ENCODE data around the gene DOCK2. TPM values are rescaled to one million over a fixed set of nuclear protein-coding genes. Genes with fewer than 3 reads are reported as not detected.
"Not testable (repeated sequence)": the region's sequence is repeated elsewhere in the genome, so short reads cannot be mapped to it uniquely, and the experiment has no call there.

DOCK2 gene
- total and polyA plus RNA-seq, 4 donors = 1.6 to 53.7 (median 21.6) TPM

GRCh38 chr5:169662451-169662850 lies 25.4 kb downstream of the DOCK2 start:
- H3K9me3 ChIP-seq (ENCODE audit: control insufficient read depth, low read length); H3K4me1 ChIP-seq (ENCODE audit: control insufficient read depth in 1 of 2, insufficient read depth in 2 of 2, low read length in 2 of 2); H3K36me3 ChIP-seq (ENCODE audit: control insufficient read depth in 1 of 2, insufficient read depth in 2 of 2, low read length in 1 of 2); H3K4me3 ChIP-seq (ENCODE audit: low read length in 2 of 2); ATAC-seq (ENCODE audit: low FRiP score); H3K27ac ChIP-seq (ENCODE audit: low read depth in 1 of 2, low read length in 2 of 2); DNase-seq; intact Hi-C loops (cut with DNase I); H3K27me3 ChIP-seq (ENCODE audit: control insufficient read depth in 1 of 2, insufficient read depth in 2 of 2, low read length in 1 of 2): not testable (repeated sequence)
- 75 to 81% methylated on average over 3 of the region's 3 CpGs for WGBS, 2 donors

GRCh38 chr5:169663537-169663936 lies 26.5 kb downstream of the DOCK2 start:
- no peak for DNase-seq
- H3K4me3 ChIP-seq (ENCODE audit: low read length in 2 of 2) = no peak overlapping the region
- H3K27ac ChIP-seq (ENCODE audit: low read depth in 1 of 2, low read length in 2 of 2) = no peak overlapping the region
- no peak for ATAC-seq (ENCODE audit: low FRiP score)
- no peaks in the 10 kb centered on the region for H3K36me3 ChIP-seq (ENCODE audit: control insufficient read depth in 1 of 2, insufficient read depth in 2 of 2, low read length in 1 of 2)
- no peaks in the 10 kb centered on the region for H3K27me3 ChIP-seq (ENCODE audit: control insufficient read depth in 1 of 2, insufficient read depth in 2 of 2, low read length in 1 of 2)
- peaks cover 0 to 1% of the 10 kb centered on the region in 2 donors for H3K4me1 ChIP-seq (ENCODE audit: control insufficient read depth in 1 of 2, insufficient read depth in 2 of 2, low read length in 2 of 2)
- intact Hi-C loops (cut with DNase I) = no loop called here
- no peaks in the 10 kb centered on the region for H3K9me3 ChIP-seq (ENCODE audit: control insufficient read depth, low read length)
- 51 to 57% methylated on average over 1 of the region's 1 CpG for WGBS, 2 donors

- Histone ChIP-seq H3K27ac (ENCODE audit: low read depth in 1 of 2, low read length in 2 of 2) (no peak overlapping the region), H3K9me3 (ENCODE audit: control insufficient read depth, low read length) (no peaks in the 10 kb centered on the region), H3K36me3 (ENCODE audit: control insufficient read depth in 1 of 2, insufficient read depth in 2 of 2, low read length in 1 of 2) (no peaks in the 10 kb centered on the region), H3K27me3 (ENCODE audit: control insufficient read depth in 1 of 2, insufficient read depth in 2 of 2, low read length in 1 of 2) (no peaks in the 10 kb centered on the region), H3K4me3 (ENCODE audit: low read length in 2 of 2) (no peak overlapping the region), H3K4me1 (ENCODE audit: control insufficient read depth in 1 of 2, insufficient read depth in 2 of 2, low read length in 2 of 2) (no peaks in the 10 kb centered on the region)
- 53 to 65% methylated on average over 4 of the region's 4 CpGs for WGBS, 2 donors
- ATAC-seq (ENCODE audit: low FRiP score) (no peak), DNase-seq (no peak)
- intact Hi-C loops (cut with DNase I) = no loop called here
Measured at GRCh38 chr5:169666365-169666764, 29.3 kb downstream of the DOCK2 start.

- no peaks in the 10 kb centered on the region for H3K9me3 ChIP-seq (ENCODE audit: control insufficient read depth, low read length)
- ATAC-seq (ENCODE audit: low FRiP score) (no peak), DNase-seq (no peak)
- intact Hi-C loops (cut with DNase I) = no loop called here
- 27 to 30% methylated on average over 9 of the region's 9 CpGs for WGBS, 2 donors
- no peaks in the 10 kb centered on the region for H3K36me3 ChIP-seq (ENCODE audit: control insufficient read depth in 1 of 2, insufficient read depth in 2 of 2, low read length in 1 of 2)
- no peaks in the 10 kb centered on the region for H3K4me1 ChIP-seq (ENCODE audit: control insufficient read depth in 1 of 2, insufficient read depth in 2 of 2, low read length in 2 of 2)
- H3K4me3 ChIP-seq (ENCODE audit: low read length in 2 of 2) = no peak overlapping the region
- no peak overlapping the region for H3K27ac ChIP-seq (ENCODE audit: low read depth in 1 of 2, low read length in 2 of 2)
- no peaks in the 10 kb centered on the region for H3K27me3 ChIP-seq (ENCODE audit: control insufficient read depth in 1 of 2, insufficient read depth in 2 of 2, low read length in 1 of 2)
Measured at GRCh38 chr5:169667896-169668674, 31.0 kb downstream of the DOCK2 start.

GRCh38 chr5:169668732-169669131 lies 31.7 kb downstream of the DOCK2 start:
- WGBS, 2 donors = 11 to 13% methylated on average over 4 of the region's 4 CpGs

GRCh38 chr5:169670769-169671525 lies 33.9 kb downstream of the DOCK2 start:
- intact Hi-C loops (cut with DNase I) = no loop called here
- Histone ChIP-seq H3K27ac (ENCODE audit: low read depth in 1 of 2, low read length in 2 of 2) (no peak overlapping the region), H3K36me3 (ENCODE audit: control insufficient read depth in 1 of 2, insufficient read depth in 2 of 2, low read length in 1 of 2) (no peaks in the 10 kb centered on the region), H3K4me1 (ENCODE audit: control insufficient read depth in 1 of 2, insufficient read depth in 2 of 2, low read length in 2 of 2) (no peaks in the 10 kb centered on the region), H3K4me3 (ENCODE audit: low read length in 2 of 2) (no peak overlapping the region), H3K9me3 (ENCODE audit: control insufficient read depth, low read length) (no peaks in the 10 kb centered on the region), H3K27me3 (ENCODE audit: control insufficient read depth in 1 of 2, insufficient read depth in 2 of 2, low read length in 1 of 2) (no peaks in the 10 kb centered on the region)
- WGBS, 2 donors = 72 to 75% methylated on average over 6 of the region's 6 CpGs
- no peak for ATAC-seq (ENCODE audit: low FRiP score)
- DNase-seq = no peak

More at GRCh38 chr5:169668732-169669131, 31.7 kb downstream of the DOCK2 start:
- H3K4me1 ChIP-seq (ENCODE audit: control insufficient read depth in 1 of 2, insufficient read depth in 2 of 2, low read length in 2 of 2) = no peaks in the 10 kb centered on the region
- no peak for DNase-seq
- no peak overlapping the region for H3K27ac ChIP-seq (ENCODE audit: low read depth in 1 of 2, low read length in 2 of 2)
- no peak for ATAC-seq (ENCODE audit: low FRiP score)
- intact Hi-C loops (cut with DNase I) = no loop called here
- H3K4me3 ChIP-seq (ENCODE audit: low read length in 2 of 2) = no peak overlapping the region
- no peaks in the 10 kb centered on the region for H3K36me3 ChIP-seq (ENCODE audit: control insufficient read depth in 1 of 2, insufficient read depth in 2 of 2, low read length in 1 of 2)
- no peaks in the 10 kb centered on the region for H3K27me3 ChIP-seq (ENCODE audit: control insufficient read depth in 1 of 2, insufficient read depth in 2 of 2, low read length in 1 of 2)
- no peaks in the 10 kb centered on the region for H3K9me3 ChIP-seq (ENCODE audit: control insufficient read depth, low read length)

- no peak for DNase-seq
- Histone ChIP-seq H3K27ac (ENCODE audit: low read depth in 1 of 2, low read length in 2 of 2) (no peak overlapping the region), H3K36me3 (ENCODE audit: control insufficient read depth in 1 of 2, insufficient read depth in 2 of 2, low read length in 1 of 2) (no peaks in the 10 kb centered on the region), H3K27me3 (ENCODE audit: control insufficient read depth in 1 of 2, insufficient read depth in 2 of 2, low read length in 1 of 2) (no peaks in the 10 kb centered on the region), H3K4me1 (ENCODE audit: control insufficient read depth in 1 of 2, insufficient read depth in 2 of 2, low read length in 2 of 2) (no peaks in the 10 kb centered on the region), H3K9me3 (ENCODE audit: control insufficient read depth, low read length) (no peaks in the 10 kb centered on the region), H3K4me3 (ENCODE audit: low read length in 2 of 2) (no peak overlapping the region)
- ATAC-seq (ENCODE audit: low FRiP score) = no peak
- WGBS, 2 donors = 71 to 78% methylated on average over 2 of the region's 2 CpGs
- intact Hi-C loops (cut with DNase I) = no loop called here
Measured at GRCh38 chr5:169682026-169682425, 45.0 kb downstream of the DOCK2 start.

GRCh38 chr5:169686137-169686536 lies 49.1 kb downstream of the DOCK2 start:
- intact Hi-C loops (cut with DNase I) = no loop called here
- Histone ChIP-seq H3K36me3 (ENCODE audit: control insufficient read depth in 1 of 2, insufficient read depth in 2 of 2, low read length in 1 of 2) (no peaks in the 10 kb centered on the region), H3K27me3 (ENCODE audit: control insufficient read depth in 1 of 2, insufficient read depth in 2 of 2, low read length in 1 of 2) (no peaks in the 10 kb centered on the region), H3K27ac (ENCODE audit: low read depth in 1 of 2, low read length in 2 of 2) (no peak overlapping the region), H3K9me3 (ENCODE audit: control insufficient read depth, low read length) (no peaks in the 10 kb centered on the region), H3K4me3 (ENCODE audit: low read length in 2 of 2) (no peak overlapping the region), H3K4me1 (ENCODE audit: control insufficient read depth in 1 of 2, insufficient read depth in 2 of 2, low read length in 2 of 2) (no peaks in the 10 kb centered on the region)
- no peak for ATAC-seq (ENCODE audit: low FRiP score)
- DNase-seq = no peak
- WGBS, 2 donors = 16 to 28% methylated on average over 5 of the region's 5 CpGs

GRCh38 chr5:169688106-169688505 lies 51.0 kb downstream of the DOCK2 start:
- no peaks in the 10 kb centered on the region for H3K36me3 ChIP-seq (ENCODE audit: control insufficient read depth in 1 of 2, insufficient read depth in 2 of 2, low read length in 1 of 2)
- 47 to 56% methylated on average over 3 of the region's 3 CpGs for WGBS, 2 donors
- H3K27me3 ChIP-seq (ENCODE audit: control insufficient read depth in 1 of 2, insufficient read depth in 2 of 2, low read length in 1 of 2) = no peaks in the 10 kb centered on the region
- ATAC-seq (ENCODE audit: low FRiP score) (no peak), DNase-seq (no peak)
- H3K4me1 ChIP-seq (ENCODE audit: control insufficient read depth in 1 of 2, insufficient read depth in 2 of 2, low read length in 2 of 2) = no peaks in the 10 kb centered on the region
- H3K4me3 ChIP-seq (ENCODE audit: low read length in 2 of 2) = no peak overlapping the region
- H3K9me3 ChIP-seq (ENCODE audit: control insufficient read depth, low read length) = no peaks in the 10 kb centered on the region
- intact Hi-C loops (cut with DNase I) = no loop called here
- no peak overlapping the region for H3K27ac ChIP-seq (ENCODE audit: low read depth in 1 of 2, low read length in 2 of 2)
